ENCODE measurements around the gene ATRIP.

DNA sequence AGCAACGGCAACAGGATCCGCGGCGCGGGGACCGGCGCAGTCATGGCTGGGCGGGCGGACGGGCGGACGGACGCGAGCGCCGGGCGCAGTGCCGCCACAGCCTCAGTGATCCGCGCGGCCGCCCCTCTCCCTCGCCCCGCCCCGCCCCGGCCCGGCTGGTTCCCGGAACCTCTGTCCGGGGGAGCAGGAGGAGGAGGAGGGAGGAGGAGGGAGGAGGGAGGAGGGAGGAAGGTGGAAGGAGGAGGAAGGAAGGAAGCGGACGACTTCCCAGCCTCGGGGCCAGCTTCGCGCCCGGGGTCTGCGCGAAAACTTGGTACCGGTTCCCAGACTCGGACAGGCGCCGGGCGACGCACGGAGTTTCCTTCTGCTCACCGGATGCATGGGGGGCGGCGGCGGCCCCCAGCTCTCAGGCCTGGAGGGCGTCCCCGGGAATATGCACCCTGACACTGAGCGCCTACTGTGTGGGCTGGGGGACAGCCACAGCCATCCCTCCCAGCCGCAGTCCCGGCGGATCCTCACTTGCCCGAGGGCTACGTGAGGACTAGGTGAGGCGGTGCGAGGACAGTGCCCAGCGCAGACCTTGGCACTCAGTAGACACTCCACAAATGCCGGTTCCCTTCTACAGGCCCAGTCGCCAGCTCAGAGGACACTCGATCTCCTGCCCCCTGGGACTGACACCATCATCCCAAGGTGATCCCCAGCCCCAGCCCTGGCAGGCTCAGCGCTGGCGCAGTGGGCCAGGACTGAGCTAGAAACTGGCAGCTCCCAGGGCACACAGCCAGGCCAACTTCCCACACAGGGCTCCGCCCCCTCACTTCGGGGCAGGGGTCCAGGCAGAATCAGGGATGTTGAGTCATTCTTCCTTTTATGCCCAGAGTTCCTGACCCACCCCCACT is 57.8 kb downstream of the ATRIP start, which contains the start of gene SHISA5:
- TF ChIP-seq, protein P1, sequence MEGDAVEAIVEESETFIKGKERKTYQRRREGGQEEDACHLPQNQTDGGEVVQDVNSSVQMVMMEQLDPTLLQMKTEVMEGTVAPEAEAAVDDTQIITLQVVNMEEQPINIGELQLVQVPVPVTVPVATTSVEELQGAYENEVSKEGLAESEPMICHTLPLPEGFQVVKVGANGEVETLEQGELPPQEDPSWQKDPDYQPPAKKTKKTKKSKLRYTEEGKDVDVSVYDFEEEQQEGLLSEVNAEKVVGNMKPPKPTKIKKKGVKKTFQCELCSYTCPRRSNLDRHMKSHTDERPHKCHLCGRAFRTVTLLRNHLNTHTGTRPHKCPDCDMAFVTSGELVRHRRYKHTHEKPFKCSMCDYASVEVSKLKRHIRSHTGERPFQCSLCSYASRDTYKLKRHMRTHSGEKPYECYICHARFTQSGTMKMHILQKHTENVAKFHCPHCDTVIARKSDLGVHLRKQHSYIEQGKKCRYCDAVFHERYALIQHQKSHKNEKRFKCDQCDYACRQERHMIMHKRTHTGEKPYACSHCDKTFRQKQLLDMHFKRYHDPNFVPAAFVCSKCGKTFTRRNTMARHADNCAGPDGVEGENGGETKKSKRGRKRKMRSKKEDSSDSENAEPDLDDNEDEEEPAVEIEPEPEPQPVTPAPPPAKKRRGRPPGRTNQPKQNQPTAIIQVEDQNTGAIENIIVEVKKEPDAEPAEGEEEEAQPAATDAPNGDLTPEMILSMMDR (conservative IDR thresholded peaks at IDR 0.05): no peak
- no peak for TF ChIP-seq EZH2 (IDR thresholded peaks at IDR 0.05; ENCODE audit: low read depth)
